Measurements from ENCODE around the gene SOWAHB. TPM values are rescaled to one million over a fixed set of nuclear protein-coding genes. Genes with fewer than 3 reads are reported as not detected.

Gene SOWAHB
- total and polyA plus RNA-seq, 2 of the 8 experiments (the other 6 are each of a cell fraction or from before 2014, with no cell fraction given) = 0.15 to 0.65 TPM

GRCh38 chr4:76858319-76858718 is 39.6 kb downstream of the SOWAHB start:
- Histone ChIP-seq H3K36me3 (ENCODE audit: control insufficient read depth in 2 of 4, insufficient read depth in 4 of 4, low read length in 3 of 4) (no peaks in the 10 kb centered on the region), H3K4ac (replicated peaks; ENCODE audit: insufficient read length, low read depth, low read length) (no peak overlapping the region), H4K91ac (replicated peaks; ENCODE audit: insufficient read length, low read length) (no peak overlapping the region), H3K4me3 (ENCODE audit: extremely low read depth in 1 of 4, insufficient read depth in 2 of 4, low read depth in 3 of 4, low read length in 4 of 4) (no peak overlapping the region), H3K79me1 (ENCODE audit: low read depth, low read length) (no peaks in the 10 kb centered on the region), H3K18ac (ENCODE audit: extremely low read depth, low read length) (no peak overlapping the region), H3K23ac (ENCODE audit: insufficient read length) (no peak overlapping the region), H3K27me3 (replicated peaks in 1 of 4; ENCODE audit: control insufficient read depth in 3 of 4, extremely low read depth in 1 of 4, insufficient read depth in 3 of 4, low read length in 3 of 4) (no peaks in the 10 kb centered on the region), H3K27ac (ENCODE audit: low read depth, low read length) (no peak overlapping the region), H3K23me2 (ENCODE audit: low read depth, low read length) (no peaks in the 10 kb centered on the region), H4K8ac (ENCODE audit: extremely low read depth, insufficient read depth, low read length) (no peak overlapping the region), H3K4me2 (ENCODE audit: insufficient read depth in 1 of 2, low read depth in 2 of 2, low read length in 2 of 2) (no peak overlapping the region), H3K14ac (ENCODE audit: insufficient read length) (no peak overlapping the region), H2AK5ac (ENCODE audit: low read depth, low read length) (no peak overlapping the region), H2BK15ac (ENCODE audit: low read length) (no peak overlapping the region), H4K20me1 (replicated peaks in 1 of 2; ENCODE audit: control insufficient read depth in 1 of 2, insufficient read depth in 2 of 2, low read length in 2 of 2) (no peaks in the 10 kb centered on the region), H2BK12ac (ENCODE audit: low read depth, low read length) (no peak overlapping the region), H3K9ac (replicated peaks in 1 of 4; ENCODE audit: extremely low read depth in 1 of 4, low read depth in 3 of 4, low read length in 3 of 4) (no peak overlapping the region), H3K79me2 (ENCODE audit: control insufficient read depth in 1 of 2, insufficient read depth in 2 of 2, low read length in 2 of 2) (no peaks in the 10 kb centered on the region), H3K9me3 (ENCODE audit: insufficient read depth in 2 of 2, low read depth in 1 of 2, low read length in 1 of 2) (no peaks in the 10 kb centered on the region), H4K5ac (ENCODE audit: insufficient read length, low read depth, low read length) (no peak overlapping the region), H2BK5ac (ENCODE audit: low read depth, low read length) (no peak overlapping the region), H3K56ac (replicated peaks; ENCODE audit: insufficient read length, low read depth, low read length) (no peak overlapping the region), H2AFZ (ENCODE audit: low read length) (no peak overlapping the region), H2BK120ac (replicated peaks; ENCODE audit: low read depth, low read length) (no peak overlapping the region), H3K4me1 (replicated peaks in 1 of 4; ENCODE audit: control insufficient read depth in 3 of 4, insufficient read depth in 4 of 4, low read length in 3 of 4) (no peaks in the 10 kb centered on the region), H2BK20ac (ENCODE audit: low read length) (no peak overlapping the region)
- POLR2A ChIA-PET (ENCODE audit: partially characterized antibody) = no interaction called here
- CTCF ChIA-PET (ENCODE audit: partially characterized antibody) = interaction anchor here (0.8 to 1.0 kb wide), 3 partner anchors 11 to 21 kb away, joined by 3 read pairs; no protein-coding TSS in a partner anchor
- 81% methylated on average over 1 of the region's 1 CpG; no CpG with 5 or more reads in 1 of the 2 experiments for WGBS, 2 experiments (ENCODE audit: extremely low coverage in 1 of 2, insufficient coverage in 1 of 2, insufficient read length in 1 of 2, insufficient replicate concordance in 2 of 2, low coverage in 1 of 2, low lambda C conversion rate in 2 of 2, missing lambda C conversion rate in 1 of 2)
- DNase-seq (ENCODE audit: low read depth in 1 of 2, low spot score in 2 of 2) (no peak), FAIRE-seq (no peak)
- TF ChIP-seq POLR2A (IDR thresholded peaks at IDR 0.05; ENCODE audit: control extremely low read depth in 1 of 2, low read depth in 2 of 2, low read length in 2 of 2) (no peak), BCL11A (IDR thresholded peaks at IDR 0.05; ENCODE audit: low read depth in 2 of 2, low read length in 2 of 2) (no peak), CHD1 (IDR thresholded peaks at IDR 0.05; ENCODE audit: low read depth, low read length) (no peak), RBBP5 (IDR thresholded peaks at IDR 0.05; ENCODE audit: borderline replicate concordance, low read depth, low read length) (no peak), KDM1A (IDR thresholded peaks at IDR 0.05; ENCODE audit: borderline replicate concordance, low read length) (no peak), EGR1 (IDR thresholded peaks at IDR 0.05; ENCODE audit: borderline replicate concordance, low read depth, low read length) (no peak), SP1 (IDR thresholded peaks at IDR 0.05; ENCODE audit: low read depth, low read length) (no peak), FOSL1 (IDR thresholded peaks at IDR 0.05; ENCODE audit: insufficient read depth, low read depth, low read length) (no peak), EZH2 (IDR thresholded peaks at IDR 0.05; ENCODE audit: low read depth, low read length, severe bottlenecking) (no peak), SIX5 (IDR thresholded peaks at IDR 0.05; ENCODE audit: low read depth, low read length) (no peak), CTBP2 (IDR thresholded peaks at IDR 0.05; ENCODE audit: borderline replicate concordance, insufficient read depth, insufficient read length, low read length) (no peak), RAD21 (IDR thresholded peaks at IDR 0.05 in 1 of 2, conservative IDR thresholded peaks at IDR 0.05 in 1 of 2; ENCODE audit: low read depth in 2 of 2, low read length in 2 of 2) (no peak; a peak in 1 of 4 replicates), ZNF274 (IDR thresholded peaks at IDR 0.05; ENCODE audit: borderline replicate concordance, extremely low read depth, low read length) (no peak), TBP (IDR thresholded peaks at IDR 0.05; ENCODE audit: low read depth, low read length) (no peak), JUND (IDR thresholded peaks at IDR 0.05; ENCODE audit: low read length) (no peak)

All from H1 (cell line).